Hepatocyte (in vitro differentiated cells): ENCODE data around the gene TMC5. TPM values are rescaled to one million over a fixed set of nuclear protein-coding genes. Genes with fewer than 3 reads are reported as not detected.
A peak's percentile ranks its signal among the peaks of the same experiment; 100 is the strongest.

Experiments used
- DNase-seq: peaks from one replicate; pipeline ENCODE4 v3.0.0-alpha.2; 2016; ENCODE audit warnings: low spot score
- H2AFZ ChIP-seq: fragments of 200-600 bp; sonication (generic); 2 replicates; pipeline ENCODE4 v1.6.0; 2016; ENCODE audit warnings: antibody characterized with exemption, mild to moderate bottlenecking
- H3K27ac ChIP-seq: fragments of 200-600 bp; sonication (generic); 2 replicates; pipeline ENCODE4 v1.5.1; 2016; ENCODE audit warnings: mild to moderate bottlenecking
- H3K27me3 ChIP-seq: fragments of 200-600 bp; sonication (generic); 2 replicates; pipeline ENCODE4 v1.6.1; 2016
- H3K36me3 ChIP-seq: fragments of 200-600 bp; sonication (generic); replicated peaks from 2 replicates; pipeline ENCODE4 v1.5.1; 2016; ENCODE audit warnings: low read depth; ENCODE audit not compliant: insufficient read depth
- H3K4me1 ChIP-seq: fragments of 200-600 bp; sonication (generic); 2 replicates; pipeline ENCODE4 v1.5.1; 2016; ENCODE audit warnings: mild to moderate bottlenecking, moderate library complexity; ENCODE audit not compliant: insufficient read depth
- H3K4me2 ChIP-seq: fragments of 200-600 bp; sonication (generic); 2 replicates; pipeline ENCODE4 v1.6.0; 2016
- H3K4me3 ChIP-seq: fragments of 200-600 bp; sonication (generic); 2 replicates; pipeline ENCODE4 v1.5.1; 2016; ENCODE audit warnings: mild to moderate bottlenecking
- H3K79me2 ChIP-seq: fragments of 200-600 bp; sonication (generic); 2 replicates; pipeline ENCODE4 v1.6.0; 2017; ENCODE audit warnings: mild to moderate bottlenecking
- H3K9me2 ChIP-seq: fragments of 200-600 bp; sonication (generic); replicated peaks from 2 replicates; pipeline ENCODE4 v1.6.0; 2017; ENCODE audit warnings: mild to moderate bottlenecking; ENCODE audit not compliant: insufficient read depth
- H3K9me3 ChIP-seq: fragments of 200-600 bp; sonication (generic); 2 replicates; pipeline ENCODE4 v1.5.1; 2016; ENCODE audit warnings: low read depth, mild to moderate bottlenecking
- H4K20me1 ChIP-seq: fragments of 200-600 bp; sonication (generic); 2 replicates; pipeline ENCODE4 v1.6.0; 2016; ENCODE audit warnings: mild to moderate bottlenecking; ENCODE audit not compliant: insufficient read depth, poor library complexity, severe bottlenecking
- CTCF ChIP-seq: fragments of 200-600 bp; sonication (generic); IDR thresholded peaks from 2 replicates; pipeline ENCODE4 v1.5.1; 2016; ENCODE audit warnings: antibody characterized with exemption, mild to moderate bottlenecking; ENCODE audit not compliant: poor library complexity
- EZH2 ChIP-seq: fragments of 200-600 bp; sonication (generic); IDR thresholded peaks from 2 replicates; pipeline ENCODE4 v1.6.1; 2016; ENCODE audit warnings: antibody characterized with exemption, mild to moderate bottlenecking, borderline replicate concordance
- EZH2phosphoT487 ChIP-seq: fragments of 200-600 bp; sonication (generic); IDR thresholded peaks from one replicate; pipeline ENCODE4 v1.6.1; 2018; ENCODE audit warnings: antibody characterized with exemption, mild to moderate bottlenecking, low read depth, moderate library complexity; ENCODE audit not compliant: unreplicated experiment, severe bottlenecking
- WGBS: methylation state at CpG from one replicate; pipeline ENCODE4 v1.1.6; 2016; ENCODE audit warnings: low lambda C conversion rate; ENCODE audit errors: missing lambda C conversion rate; 5-methylcytosine and 5-hydroxymethylcytosine counted together
- polyA plus RNA-seq: library from polyadenylated mRNA; unstranded; fragments of >200 nt; fragmentation: Nextera tagmentation; extraction: Ambion mirVana; gene quantifications from 2 replicates; pipeline ENCODE4 v1.2.1, GENCODE V29; 2016
- total RNA-seq: library from RNA; depleted of rRNA; stranded (reverse); fragments of >200 nt; gene quantifications from 2 replicates; pipeline ENCODE4 v1.2.3, GENCODE V29; 2014

TMC5 gene
- total and polyA plus RNA-seq, 2 experiments from 2014 or later: 2.9 to 3.3 TPM

GRCh38 chr16:19520861-19521331 is 103.2 kb downstream of the TMC5 start:
- peaks cover 11% of the 10 kb centered on the region for H4K20me1 ChIP-seq
- no peaks in the 10 kb centered on the region for H3K9me3 ChIP-seq
- peak overlapping the region; percentile 87 for H3K4me3 ChIP-seq
- 16% methylated on average over 8 of the region's 8 CpGs for WGBS
- H3K27ac ChIP-seq: peak overlapping the region; percentile 94
- no peaks in the 10 kb centered on the region for H3K27me3 ChIP-seq
- H3K36me3 ChIP-seq: no peaks in the 10 kb centered on the region
- peaks cover 52% of the 10 kb centered on the region for H3K79me2 ChIP-seq
- H2AFZ ChIP-seq: peak overlapping the region; percentile 73
- peak; percentile 68 for DNase-seq
- peak overlapping the region; percentile 86 for H3K4me2 ChIP-seq
- TF ChIP-seq CTCF: no peak
- no peak for TF ChIP-seq EZH2phosphoT487
- no peak for TF ChIP-seq EZH2
- H3K4me1 ChIP-seq: peaks cover 10% of the 10 kb centered on the region
- no peaks in the 10 kb centered on the region for H3K9me2 ChIP-seq

GRCh38 chr16:19521471-19522396 is 104.1 kb downstream of the TMC5 start, which contains the start of gene GDE1:
GDE1 (minus strand) TSS chr16:19522098; CDS start chr16:19521964, 134 bp downstream.
- DNase-seq: peak; percentile 97
- Histone ChIP-seq H3K9me3 (no peaks in the 10 kb centered on the region), H3K4me2 (peak within 1 kb of the TSS; percentile 86), H3K4me3 (peak within 1 kb of the TSS; percentile 87), H3K4me1 (peaks cover 10% of the 10 kb centered on the region), H3K36me3 (no peaks in the 10 kb centered on the region), H3K79me2 (peaks cover 54% of the 10 kb centered on the region), H4K20me1 (peaks cover 11% of the 10 kb centered on the region), H2AFZ (peak within 1 kb of the TSS; percentile 73), H3K27me3 (no peaks in the 10 kb centered on the region), H3K27ac (peak within 1 kb of the TSS; percentile 94), H3K9me2 (no peaks in the 10 kb centered on the region)
- TF ChIP-seq EZH2: no peak
- peak; percentile 38 for TF ChIP-seq CTCF
- no peak for TF ChIP-seq EZH2phosphoT487
- under 1% methylated on average over 53 of the region's 62 CpGs for WGBS

- peaks cover 11% of the 10 kb centered on the region for H4K20me1 ChIP-seq
- peaks cover 53% of the 10 kb centered on the region for H3K79me2 ChIP-seq
- DNase-seq: no peak
- H3K4me2 ChIP-seq: peak overlapping the region; percentile 53
- WGBS: 35% methylated on average over 5 of the region's 5 CpGs
- H3K9me3 ChIP-seq: no peaks in the 10 kb centered on the region
- no peaks in the 10 kb centered on the region for H3K9me2 ChIP-seq
- TF ChIP-seq CTCF (no peak), EZH2phosphoT487 (no peak), EZH2 (no peak)
- no peak overlapping the region for H3K27ac ChIP-seq
- peak overlapping the region; percentile 11 for H2AFZ ChIP-seq
- no peaks in the 10 kb centered on the region for H3K27me3 ChIP-seq
- H3K36me3 ChIP-seq: no peaks in the 10 kb centered on the region
- no peak overlapping the region for H3K4me3 ChIP-seq
- peaks cover 10% of the 10 kb centered on the region for H3K4me1 ChIP-seq
These were observed 104.7 kb downstream of the TMC5 start for GRCh38 chr16:19522397-19522732.
